GM23338 (cell line): ENCODE measurements around the gene EPHA6. TPM values are rescaled to one million over a fixed set of nuclear protein-coding genes. Genes with fewer than 3 reads are reported as not detected.

ENCODE experiments used
- ATAC-seq: fragments of 200-7000 bp; cut with Tn5 transposase; 3 replicates; pipeline ENCODE4 v1.9.1; 2020
- DNase-seq: peaks from one replicate; pipeline ENCODE4 v3.0.0-alpha.2; 2015; ENCODE audit warnings: low spot score
- H2AFZ ChIP-seq: fragments of 200-600 bp; sonication (generic); 2 replicates; pipeline ENCODE4 v1.8.0; 2016; ENCODE audit warnings: antibody characterized with exemption, mild to moderate bottlenecking, moderate library complexity
- H3F3A ChIP-seq: fragments of 200-600 bp; sonication (generic); replicated peaks from 2 replicates; pipeline ENCODE4 v1.8.0; 2017; ENCODE audit warnings: antibody characterized with exemption, mixed run types, low read depth
- H3K27ac ChIP-seq: fragments of 200-600 bp; sonication (generic); 2 replicates; pipeline ENCODE4 v1.6.1; 2016; ENCODE audit warnings: low read depth
- H3K27me3 ChIP-seq: fragments of 200-600 bp; sonication (generic); 2 replicates; pipeline ENCODE4 v1.8.0; 2016; ENCODE audit warnings: mild to moderate bottlenecking, mixed run types, moderate library complexity; ENCODE audit not compliant: insufficient read depth
- H3K36me3 ChIP-seq: fragments of 200-600 bp; sonication (generic); 2 replicates; pipeline ENCODE4 v1.8.0; 2016; ENCODE audit warnings: mild to moderate bottlenecking; ENCODE audit not compliant: insufficient read depth
- H3K4me1 ChIP-seq: fragments of 200-600 bp; sonication (generic); 2 replicates; pipeline ENCODE4 v1.8.0; 2016; ENCODE audit warnings: mild to moderate bottlenecking, moderate library complexity; ENCODE audit not compliant: insufficient read depth
- H3K4me2 ChIP-seq: fragments of 200-600 bp; sonication (generic); 2 replicates; pipeline ENCODE4 v1.7.1; 2017; ENCODE audit warnings: mixed run types
- H3K4me3 ChIP-seq: fragments of 200-600 bp; sonication (generic); 2 replicates; pipeline ENCODE4 v1.6.1; 2016; ENCODE audit warnings: mixed run types
- H3K79me2 ChIP-seq: fragments of 200-600 bp; sonication (generic); replicated peaks from 2 replicates; pipeline ENCODE4 v1.8.0; 2017; ENCODE audit warnings: mild to moderate bottlenecking; ENCODE audit not compliant: insufficient read depth
- H3K9me2 ChIP-seq: fragments of 200-600 bp; sonication (generic); 2 replicates; pipeline ENCODE4 v1.8.0; 2017; ENCODE audit not compliant: insufficient read depth
- H4K20me1 ChIP-seq: fragments of 200-600 bp; sonication (generic); replicated peaks from 2 replicates; pipeline ENCODE4 v1.8.0; 2017; ENCODE audit warnings: mild to moderate bottlenecking; ENCODE audit not compliant: insufficient read depth
- H3K27ac Mint-ChIP-seq: 2 replicates; pipeline ENCODE4 v1.8.0; 2020; ENCODE audit warnings: inconsistent platforms, mild to moderate bottlenecking, moderate library complexity, mixed read lengths
- H3K27me3 Mint-ChIP-seq: 3 replicates; pipeline ENCODE4 v1.8.0; 2022; ENCODE audit warnings: low read depth, mild to moderate bottlenecking, moderate library complexity, mixed read lengths, inconsistent platforms; ENCODE audit not compliant: insufficient read depth, poor library complexity
- H3K36me3 Mint-ChIP-seq: 3 replicates; pipeline ENCODE4 v1.8.0; 2021; ENCODE audit warnings: low read depth, mild to moderate bottlenecking, inconsistent platforms, moderate library complexity, mixed read lengths
- H3K4me1 Mint-ChIP-seq: 3 replicates; pipeline ENCODE4 v1.8.0; 2020; ENCODE audit warnings: mild to moderate bottlenecking, inconsistent platforms, mixed read lengths
- H3K4me3 Mint-ChIP-seq: 3 replicates; pipeline ENCODE4 v1.8.0; 2021; ENCODE audit warnings: moderate library complexity, mild to moderate bottlenecking, inconsistent platforms, mixed read lengths
- H3K9me3 Mint-ChIP-seq: 3 replicates; pipeline ENCODE4 v1.8.0; 2020; ENCODE audit warnings: moderate library complexity, mild to moderate bottlenecking, inconsistent platforms, mixed read lengths
- CREB1 ChIP-seq: fragments of 250-450 bp; sonication (Bioruptor Pico); IDR thresholded peaks from 2 replicates; pipeline ENCODE4 v1.5.0; 2020; ENCODE audit warnings: low read depth, mild to moderate bottlenecking, moderate library complexity
- EZH2 ChIP-seq: fragments of 200-600 bp; sonication (generic); IDR thresholded peaks from one replicate; pipeline ENCODE4 v1.8.0; 2017; ENCODE audit warnings: antibody characterized with exemption, mild to moderate bottlenecking, low read depth; ENCODE audit not compliant: unreplicated experiment
- EZH2phosphoT487 ChIP-seq: fragments of 200-600 bp; sonication (generic); IDR thresholded peaks from one replicate; pipeline ENCODE4 v1.8.1; 2018; ENCODE audit warnings: antibody characterized with exemption; ENCODE audit not compliant: unreplicated experiment
- JUNB ChIP-seq: IDR thresholded peaks from one replicate; pipeline ENCODE4 v1.6.1; 2016; ENCODE audit warnings: antibody characterized with exemption; ENCODE audit not compliant: unreplicated experiment
- NANOG ChIP-seq: IDR thresholded peaks from 2 replicates; pipeline ENCODE4 v1.6.1; 2016; ENCODE audit warnings: antibody characterized with exemption, borderline replicate concordance
- POLR2AphosphoS5 ChIP-seq: IDR thresholded peaks from 2 replicates; pipeline ENCODE4 v1.6.1; 2016; ENCODE audit warnings: antibody characterized with exemption, low read depth
- STAT1 ChIP-seq: IDR thresholded peaks from one replicate; pipeline ENCODE4 v1.6.1; 2016; ENCODE audit warnings: antibody characterized with exemption; ENCODE audit not compliant: unreplicated experiment
- ZNF114 ChIP-seq: fragments of 250-450 bp; sonication (Bioruptor Pico); IDR thresholded peaks from 2 replicates; pipeline ENCODE4 v1.5.0; 2020; ENCODE audit warnings: mild to moderate bottlenecking, moderate library complexity
- ZNF331 ChIP-seq: fragments of 250-450 bp; sonication (Bioruptor Pico); IDR thresholded peaks from 2 replicates; pipeline ENCODE4 v1.5.0; 2020; ENCODE audit warnings: low read depth, mild to moderate bottlenecking, moderate library complexity
- ZNF462 ChIP-seq: fragments of 250-450 bp; sonication (Bioruptor Pico); IDR thresholded peaks from 2 replicates; pipeline ENCODE4 v1.5.0; 2020; ENCODE audit warnings: mild to moderate bottlenecking, moderate library complexity
- polyA plus RNA-seq: library from polyadenylated mRNA; unstranded; fragments of >200 nt; fragmentation: Nextera tagmentation; extraction: Ambion mirVana; gene quantifications from 2 replicates; pipeline ENCODE4 v1.2.1, GENCODE V29; 2016
- total RNA-seq: library from RNA; depleted of rRNA; stranded (reverse); fragments of >200 nt; shearing (Covaris generic); gene quantifications from 2 replicates; pipeline ENCODE4 v1.2.3, GENCODE V29; 2014
- TF ChIP-seq, protein P1 (sequence below), 2 experiments: fragments of 200-600 bp in 1 of 2; sonication (generic) in 1 of 2; conservative IDR thresholded peaks; 2 replicates each; pipeline versions ENCODE4 v1.5.1 to v1.6.1; 2016 to 2017; ENCODE audit warnings: antibody characterized with exemption in 2 of 2, low read depth in 2 of 2, mild to moderate bottlenecking in 2 of 2, moderate library complexity in 1 of 2
- TF ChIP-seq, protein P2 (sequence below): IDR thresholded peaks from one replicate; pipeline ENCODE4 v1.6.1; 2018; ENCODE audit warnings: antibody characterized with exemption; ENCODE audit not compliant: unreplicated experiment
- TF ChIP-seq, protein P3 (sequence below): IDR thresholded peaks from 2 replicates; pipeline ENCODE4 v1.6.1; 2016; ENCODE audit warnings: antibody characterized with exemption

Gene EPHA6
- total and polyA plus RNA-seq, 2 experiments from 2014 or later: 0.37 to 2.6 TPM

DNA sequence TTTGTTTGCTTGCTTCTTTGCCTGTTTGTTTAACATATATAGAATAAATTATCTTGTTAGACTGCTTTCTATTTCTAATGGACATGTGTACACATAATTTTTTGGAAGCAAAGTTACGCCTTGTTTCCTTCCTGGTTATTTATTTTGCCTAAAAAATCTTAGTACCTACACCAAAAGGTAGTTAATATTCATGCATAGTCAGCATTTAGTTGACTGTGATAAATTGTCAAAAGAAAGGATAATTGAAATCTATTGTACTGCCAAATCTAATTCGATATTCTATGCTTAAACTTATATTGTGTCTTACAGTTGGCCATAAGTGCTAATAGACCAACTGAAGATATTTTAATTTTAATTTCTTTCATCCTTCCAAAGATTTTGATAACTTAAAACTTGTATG is 716.3 kb downstream of the EPHA6 start:
- H3K4me2 ChIP-seq: no peak overlapping the region
- ATAC-seq (no peak), DNase-seq (no peak)
- Mint-ChIP-seq H3K27me3 (peaks cover 2% of the 10 kb centered on the region), H3K4me3 (no peak overlapping the region), H3K4me1 (peaks cover 1% of the 10 kb centered on the region; the same call in 1 of the 3 replicates), H3K36me3 (no peaks in the 10 kb centered on the region), H3K9me3 (no peaks in the 10 kb centered on the region), H3K27ac (no peak overlapping the region)
- H3K27ac ChIP-seq: no peak overlapping the region
- H3F3A ChIP-seq: no peaks in the 10 kb centered on the region
- no peaks in the 10 kb centered on the region for H4K20me1 ChIP-seq
- H2AFZ ChIP-seq: no peak overlapping the region
- H3K4me1 ChIP-seq: no peaks in the 10 kb centered on the region
- H3K4me3 ChIP-seq: no peak overlapping the region
- no peaks in the 10 kb centered on the region for H3K36me3 ChIP-seq
- no peak for TF ChIP-seq EZH2
- TF ChIP-seq, protein P1, sequence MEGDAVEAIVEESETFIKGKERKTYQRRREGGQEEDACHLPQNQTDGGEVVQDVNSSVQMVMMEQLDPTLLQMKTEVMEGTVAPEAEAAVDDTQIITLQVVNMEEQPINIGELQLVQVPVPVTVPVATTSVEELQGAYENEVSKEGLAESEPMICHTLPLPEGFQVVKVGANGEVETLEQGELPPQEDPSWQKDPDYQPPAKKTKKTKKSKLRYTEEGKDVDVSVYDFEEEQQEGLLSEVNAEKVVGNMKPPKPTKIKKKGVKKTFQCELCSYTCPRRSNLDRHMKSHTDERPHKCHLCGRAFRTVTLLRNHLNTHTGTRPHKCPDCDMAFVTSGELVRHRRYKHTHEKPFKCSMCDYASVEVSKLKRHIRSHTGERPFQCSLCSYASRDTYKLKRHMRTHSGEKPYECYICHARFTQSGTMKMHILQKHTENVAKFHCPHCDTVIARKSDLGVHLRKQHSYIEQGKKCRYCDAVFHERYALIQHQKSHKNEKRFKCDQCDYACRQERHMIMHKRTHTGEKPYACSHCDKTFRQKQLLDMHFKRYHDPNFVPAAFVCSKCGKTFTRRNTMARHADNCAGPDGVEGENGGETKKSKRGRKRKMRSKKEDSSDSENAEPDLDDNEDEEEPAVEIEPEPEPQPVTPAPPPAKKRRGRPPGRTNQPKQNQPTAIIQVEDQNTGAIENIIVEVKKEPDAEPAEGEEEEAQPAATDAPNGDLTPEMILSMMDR (conservative IDR thresholded peaks at IDR 0.05; ENCODE audit: low read depth in 2 of 2): no peak
- no peak for TF ChIP-seq STAT1
- no peak for TF ChIP-seq ZNF462 (CRISPR knock-in tag)
- no peak for TF ChIP-seq JUNB
- TF ChIP-seq, protein P2, sequence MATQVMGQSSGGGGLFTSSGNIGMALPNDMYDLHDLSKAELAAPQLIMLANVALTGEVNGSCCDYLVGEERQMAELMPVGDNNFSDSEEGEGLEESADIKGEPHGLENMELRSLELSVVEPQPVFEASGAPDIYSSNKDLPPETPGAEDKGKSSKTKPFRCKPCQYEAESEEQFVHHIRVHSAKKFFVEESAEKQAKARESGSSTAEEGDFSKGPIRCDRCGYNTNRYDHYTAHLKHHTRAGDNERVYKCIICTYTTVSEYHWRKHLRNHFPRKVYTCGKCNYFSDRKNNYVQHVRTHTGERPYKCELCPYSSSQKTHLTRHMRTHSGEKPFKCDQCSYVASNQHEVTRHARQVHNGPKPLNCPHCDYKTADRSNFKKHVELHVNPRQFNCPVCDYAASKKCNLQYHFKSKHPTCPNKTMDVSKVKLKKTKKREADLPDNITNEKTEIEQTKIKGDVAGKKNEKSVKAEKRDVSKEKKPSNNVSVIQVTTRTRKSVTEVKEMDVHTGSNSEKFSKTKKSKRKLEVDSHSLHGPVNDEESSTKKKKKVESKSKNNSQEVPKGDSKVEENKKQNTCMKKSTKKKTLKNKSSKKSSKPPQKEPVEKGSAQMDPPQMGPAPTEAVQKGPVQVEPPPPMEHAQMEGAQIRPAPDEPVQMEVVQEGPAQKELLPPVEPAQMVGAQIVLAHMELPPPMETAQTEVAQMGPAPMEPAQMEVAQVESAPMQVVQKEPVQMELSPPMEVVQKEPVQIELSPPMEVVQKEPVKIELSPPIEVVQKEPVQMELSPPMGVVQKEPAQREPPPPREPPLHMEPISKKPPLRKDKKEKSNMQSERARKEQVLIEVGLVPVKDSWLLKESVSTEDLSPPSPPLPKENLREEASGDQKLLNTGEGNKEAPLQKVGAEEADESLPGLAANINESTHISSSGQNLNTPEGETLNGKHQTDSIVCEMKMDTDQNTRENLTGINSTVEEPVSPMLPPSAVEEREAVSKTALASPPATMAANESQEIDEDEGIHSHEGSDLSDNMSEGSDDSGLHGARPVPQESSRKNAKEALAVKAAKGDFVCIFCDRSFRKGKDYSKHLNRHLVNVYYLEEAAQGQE: no peak
- TF ChIP-seq, protein P3, sequence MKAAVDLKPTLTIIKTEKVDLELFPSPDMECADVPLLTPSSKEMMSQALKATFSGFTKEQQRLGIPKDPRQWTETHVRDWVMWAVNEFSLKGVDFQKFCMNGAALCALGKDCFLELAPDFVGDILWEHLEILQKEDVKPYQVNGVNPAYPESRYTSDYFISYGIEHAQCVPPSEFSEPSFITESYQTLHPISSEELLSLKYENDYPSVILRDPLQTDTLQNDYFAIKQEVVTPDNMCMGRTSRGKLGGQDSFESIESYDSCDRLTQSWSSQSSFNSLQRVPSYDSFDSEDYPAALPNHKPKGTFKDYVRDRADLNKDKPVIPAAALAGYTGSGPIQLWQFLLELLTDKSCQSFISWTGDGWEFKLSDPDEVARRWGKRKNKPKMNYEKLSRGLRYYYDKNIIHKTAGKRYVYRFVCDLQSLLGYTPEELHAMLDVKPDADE: no peak
- TF ChIP-seq EZH2phosphoT487: no peak
- TF ChIP-seq ZNF331 (CRISPR knock-in tag): no peak
- no peak for TF ChIP-seq POLR2AphosphoS5
- no peak for TF ChIP-seq ZNF114 (CRISPR knock-in tag)
- no peak for TF ChIP-seq NANOG
- no peak for TF ChIP-seq CREB1 (CRISPR knock-in tag)
- H3K27me3 ChIP-seq: no peaks in the 10 kb centered on the region
- no peaks in the 10 kb centered on the region for H3K79me2 ChIP-seq
- peaks cover 7% of the 10 kb centered on the region; the same call in 1 of the 2 replicates for H3K9me2 ChIP-seq
